Measurements from ENCODE around the gene CFDP1.
"Not testable (repeated sequence)": the region's sequence is repeated elsewhere in the genome, so short reads cannot be mapped to it uniquely, and the experiment has no call there.

The CFDP1 gene

GRCh38 chr16:75458439-75458838, 25.1 kb upstream of the CFDP1 start:
- no peak for DNase-seq
- H3K4me3 ChIP-seq (ENCODE audit: control insufficient read depth in 1 of 7, extremely low read depth in 1 of 7, insufficient read depth in 4 of 7, low read depth in 2 of 7, low read length in 6 of 7): no peak overlapping the region
- 100% methylated on average over 1 of the region's 2 CpGs for WGBS (ENCODE audit: insufficient coverage)
- H3K27ac ChIP-seq (ENCODE audit: insufficient read depth in 1 of 2, low read depth in 1 of 2, low read length in 2 of 2, poor library complexity in 1 of 2, severe bottlenecking in 2 of 2): no peak overlapping the region
- H3K36me3 ChIP-seq (ENCODE audit: control insufficient read depth in 4 of 4, insufficient read depth in 4 of 4, low read length in 3 of 4): peaks cover 0 to 9% (median 0%) of the 10 kb centered on the region in 4 experiments
- CTCF ChIA-PET: interaction anchor here (1.0 to 1.4 kb wide), 2 partner anchors 14 kb away, joined by 4 to 6 read pairs; no protein-coding TSS in a partner anchor
- POLR2A ChIA-PET: no interaction called here
- no peaks in the 10 kb centered on the region for H3K9me3 ChIP-seq (ENCODE audit: control extremely low read depth in 1 of 5, control insufficient read depth in 4 of 5, insufficient read depth in 2 of 5, low read depth in 1 of 5, low read length in 4 of 5)
- no peaks in the 10 kb centered on the region for H3K27me3 ChIP-seq (replicated peaks in 2 of 5; ENCODE audit: control insufficient read depth in 4 of 5, insufficient read depth in 5 of 5, low read length in 4 of 5)
- peaks cover 4 to 9% (median 7%) of the 10 kb centered on the region in 4 experiments for H3K4me1 ChIP-seq (ENCODE audit: control extremely low read depth in 1 of 4, control insufficient read depth in 4 of 4, insufficient read depth in 4 of 4, low read length in 3 of 4)

GRCh38 chr16:75458029-75458428, 24.7 kb upstream of the CFDP1 start:
- Histone ChIP-seq H3K9me3 (ENCODE audit: control extremely low read depth in 1 of 5, control insufficient read depth in 4 of 5, insufficient read depth in 2 of 5, low read depth in 1 of 5, low read length in 4 of 5) (no peaks in the 10 kb centered on the region), H3K36me3 (ENCODE audit: control insufficient read depth in 4 of 4, insufficient read depth in 4 of 4, low read length in 3 of 4) (peaks cover 0 to 9% (median 0%) of the 10 kb centered on the region in 4 experiments), H3K4me3 (ENCODE audit: control insufficient read depth in 1 of 7, extremely low read depth in 1 of 7, insufficient read depth in 4 of 7, low read depth in 2 of 7, low read length in 6 of 7) (no peak overlapping the region), H3K27me3 (replicated peaks in 2 of 5; ENCODE audit: control insufficient read depth in 4 of 5, insufficient read depth in 5 of 5, low read length in 4 of 5) (no peaks in the 10 kb centered on the region), H3K4me1 (ENCODE audit: control extremely low read depth in 1 of 4, control insufficient read depth in 4 of 4, insufficient read depth in 4 of 4, low read length in 3 of 4) (peaks cover 3 to 5% (median 5%) of the 10 kb centered on the region in 4 experiments), H3K27ac (ENCODE audit: insufficient read depth in 1 of 2, low read depth in 1 of 2, low read length in 2 of 2, poor library complexity in 1 of 2, severe bottlenecking in 2 of 2) (no peak overlapping the region)
- no CpG with 5 or more reads among the region's 4 CpGs for WGBS (ENCODE audit: insufficient coverage)
- DNase-seq: no peak
- CTCF ChIA-PET: interaction anchor here (1.0 to 1.6 kb wide), 3 partner anchors 9 to 14 kb away, joined by 4 to 9 read pairs (median 6); no protein-coding TSS in a partner anchor
- POLR2A ChIA-PET: no interaction called here

DNA sequence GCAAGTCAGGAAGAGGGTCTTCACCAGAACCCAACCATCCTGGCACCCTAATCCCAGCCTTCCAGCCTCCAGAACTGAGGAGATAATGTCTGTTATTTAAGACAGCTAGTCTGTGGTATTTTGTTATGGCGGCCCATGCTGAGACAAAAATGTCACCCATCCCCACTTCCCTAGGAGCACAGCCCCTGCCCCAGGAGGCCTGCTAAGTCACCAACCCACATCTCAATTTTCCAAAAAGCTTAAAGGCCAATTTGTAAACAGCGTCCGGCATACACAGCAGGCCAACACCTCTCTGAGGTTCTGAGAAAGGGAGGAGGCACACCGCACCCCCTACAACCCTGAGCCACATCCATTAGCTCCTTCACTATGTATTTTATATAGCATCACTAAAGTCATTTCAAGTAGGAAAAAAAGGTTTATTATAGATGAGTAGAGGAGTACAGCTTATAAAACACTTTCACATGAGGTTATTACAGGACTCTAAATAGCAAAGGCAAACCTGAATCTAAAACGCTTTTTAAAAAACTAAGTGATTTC, 24.2 kb upstream of the CFDP1 start:
- WGBS (ENCODE audit: insufficient coverage): 100% methylated on average over 2 of the region's 5 CpGs
- POLR2A ChIA-PET: no interaction called here
- no peaks in the 10 kb centered on the region for H3K9me3 ChIP-seq (ENCODE audit: control extremely low read depth in 1 of 5, control insufficient read depth in 4 of 5, insufficient read depth in 2 of 5, low read depth in 1 of 5, low read length in 4 of 5)
- no peak overlapping the region for H3K27ac ChIP-seq (ENCODE audit: insufficient read depth in 1 of 2, low read depth in 1 of 2, low read length in 2 of 2, poor library complexity in 1 of 2, severe bottlenecking in 2 of 2)
- H3K4me1 ChIP-seq (ENCODE audit: control extremely low read depth in 1 of 4, control insufficient read depth in 4 of 4, insufficient read depth in 4 of 4, low read length in 3 of 4): peaks cover 0 to 2% (median under 1%) of the 10 kb centered on the region in 4 experiments
- no peak for DNase-seq
- no peak overlapping the region for H3K4me3 ChIP-seq (ENCODE audit: control insufficient read depth in 1 of 7, extremely low read depth in 1 of 7, insufficient read depth in 4 of 7, low read depth in 2 of 7, low read length in 6 of 7)
- H3K36me3 ChIP-seq (ENCODE audit: control insufficient read depth in 4 of 4, insufficient read depth in 4 of 4, low read length in 3 of 4): peaks cover 0 to 9% (median under 1%) of the 10 kb centered on the region in 4 experiments
- H3K27me3 ChIP-seq (replicated peaks in 2 of 5; ENCODE audit: control insufficient read depth in 4 of 5, insufficient read depth in 5 of 5, low read length in 4 of 5): no peaks in the 10 kb centered on the region
- CTCF ChIA-PET: interaction anchor here (1.0 to 1.6 kb wide), 4 partner anchors 8 to 15 kb away, joined by 4 to 9 read pairs (median 5); no protein-coding TSS in a partner anchor

- CTCF ChIA-PET: interaction anchor here (1.0 to 1.6 kb wide), 3 partner anchors 8 to 12 kb away, joined by 4 to 9 read pairs (median 6); no protein-coding TSS in a partner anchor
- Histone ChIP-seq H3K36me3 (ENCODE audit: control insufficient read depth in 4 of 4, insufficient read depth in 4 of 4, low read length in 3 of 4) (peaks cover 0 to 9% (median under 1%) of the 10 kb centered on the region in 4 experiments), H3K27ac (ENCODE audit: insufficient read depth in 1 of 2, low read depth in 1 of 2, low read length in 2 of 2, poor library complexity in 1 of 2, severe bottlenecking in 2 of 2) (no peak overlapping the region), H3K9me3 (ENCODE audit: control extremely low read depth in 1 of 5, control insufficient read depth in 4 of 5, insufficient read depth in 2 of 5, low read depth in 1 of 5, low read length in 4 of 5) (no peaks in the 10 kb centered on the region), H3K4me3 (ENCODE audit: control insufficient read depth in 1 of 7, extremely low read depth in 1 of 7, insufficient read depth in 4 of 7, low read depth in 2 of 7, low read length in 6 of 7) (no peak overlapping the region), H3K4me1 (ENCODE audit: control extremely low read depth in 1 of 4, control insufficient read depth in 4 of 4, insufficient read depth in 4 of 4, low read length in 3 of 4) (peaks cover 0 to 2% (median 0%) of the 10 kb centered on the region in 4 experiments), H3K27me3 (replicated peaks in 2 of 5; ENCODE audit: control insufficient read depth in 4 of 5, insufficient read depth in 5 of 5, low read length in 4 of 5) (no peaks in the 10 kb centered on the region)
- 100% methylated on average over 1 of the region's 1 CpG for WGBS (ENCODE audit: insufficient coverage)
- POLR2A ChIA-PET: no interaction called here
- DNase-seq: no peak
Measured at GRCh38 chr16:75456971-75457370, 23.7 kb upstream of the CFDP1 start.

- H3K27ac ChIP-seq (ENCODE audit: insufficient read depth in 1 of 2, low read depth in 1 of 2, low read length in 2 of 2, poor library complexity in 1 of 2, severe bottlenecking in 2 of 2); H3K27me3 ChIP-seq (replicated peaks in 2 of 5; ENCODE audit: control insufficient read depth in 4 of 5, insufficient read depth in 5 of 5, low read length in 4 of 5); H3K4me1 ChIP-seq (ENCODE audit: control extremely low read depth in 1 of 4, control insufficient read depth in 4 of 4, insufficient read depth in 4 of 4, low read length in 3 of 4); H3K9me3 ChIP-seq (ENCODE audit: control extremely low read depth in 1 of 5, control insufficient read depth in 4 of 5, insufficient read depth in 2 of 5, low read depth in 1 of 5, low read length in 4 of 5); DNase-seq; H3K4me3 ChIP-seq (ENCODE audit: control insufficient read depth in 1 of 7, extremely low read depth in 1 of 7, insufficient read depth in 4 of 7, low read depth in 2 of 7, low read length in 6 of 7); POLR2A ChIA-PET: not testable (repeated sequence)
- CTCF ChIA-PET: interaction anchor here (1.0 to 1.6 kb wide), 3 partner anchors 8 to 12 kb away, joined by 3 to 9 read pairs (median 4); no protein-coding TSS in a partner anchor
- H3K36me3 ChIP-seq (ENCODE audit: control insufficient read depth in 4 of 4, insufficient read depth in 4 of 4, low read length in 3 of 4): peaks cover 0 to 11% (median 2%) of the 10 kb centered on the region in 4 experiments
- WGBS (ENCODE audit: insufficient coverage): 96% methylated on average over 4 of the region's 4 CpGs
Measured at GRCh38 chr16:75456486-75456885, 23.2 kb upstream of the CFDP1 start.

DNA sequence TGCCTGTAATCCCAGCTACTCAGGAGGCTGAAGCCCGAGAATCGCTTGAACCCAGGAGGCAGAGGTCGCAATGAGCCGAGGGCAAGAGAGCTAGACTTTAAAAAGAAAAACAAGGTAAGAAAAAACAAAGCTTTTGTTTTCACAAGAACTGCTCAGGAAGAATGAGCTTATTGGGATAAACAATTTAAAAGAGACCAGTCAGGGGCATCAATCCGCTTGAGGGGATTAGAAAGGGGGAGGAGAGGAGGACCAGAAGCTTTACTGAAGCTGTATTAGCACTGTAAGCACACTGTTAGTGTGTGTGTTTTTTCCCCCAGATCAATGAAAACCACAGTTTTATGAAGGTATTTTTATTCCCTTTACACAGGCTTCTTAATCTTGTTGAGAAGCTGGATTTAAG, 22.4 kb upstream of the CFDP1 start:
- no peak overlapping the region for H3K27ac ChIP-seq (ENCODE audit: insufficient read depth in 1 of 2, low read depth in 1 of 2, low read length in 2 of 2, poor library complexity in 1 of 2, severe bottlenecking in 2 of 2)
- H3K36me3 ChIP-seq (ENCODE audit: control insufficient read depth in 4 of 4, insufficient read depth in 4 of 4, low read length in 3 of 4): peaks cover 0 to 15% (median 5%) of the 10 kb centered on the region in 4 experiments

More for the DNA sequence above, 22.4 kb upstream of the CFDP1 start:
- ChIA-PET POLR2A (interaction anchor here (1.1 kb wide), 1 partner anchor 8 kb away, joined by 3 read pairs; no protein-coding TSS in a partner anchor), CTCF (interaction anchor here (0.5 to 1.2 kb wide), 2 partner anchors 11 to 955 kb away, joined by 3 read pairs; no protein-coding TSS in a partner anchor)
- Histone ChIP-seq H3K27me3 (replicated peaks in 2 of 5; ENCODE audit: control insufficient read depth in 4 of 5, insufficient read depth in 5 of 5, low read length in 4 of 5) (no peaks in the 10 kb centered on the region), H3K4me3 (ENCODE audit: control insufficient read depth in 1 of 7, extremely low read depth in 1 of 7, insufficient read depth in 4 of 7, low read depth in 2 of 7, low read length in 6 of 7) (no peak overlapping the region), H3K9me3 (ENCODE audit: control extremely low read depth in 1 of 5, control insufficient read depth in 4 of 5, insufficient read depth in 2 of 5, low read depth in 1 of 5, low read length in 4 of 5) (no peaks in the 10 kb centered on the region), H3K4me1 (ENCODE audit: control extremely low read depth in 1 of 4, control insufficient read depth in 4 of 4, insufficient read depth in 4 of 4, low read length in 3 of 4) (peaks cover 0 to 2% (median 0%) of the 10 kb centered on the region in 4 experiments)
- WGBS (ENCODE audit: insufficient coverage): 98% methylated on average over 5 of the region's 5 CpGs
- no peak for DNase-seq

Measured in common myeloid progenitor, CD34-positive (primary cell).